ENCODE data around the gene OR5H14.
"Not testable (repeated sequence)": the region's sequence is repeated elsewhere in the genome, so short reads cannot be mapped to it uniquely, and the experiment has no call there.

OR5H14 gene

GRCh38 chr3:98147179-98147578 lies at the start of gene OR5H14:
Gene OR5H14 (plus strand): TSS chr3:98147479. CDS start chr3:98149386, 1,907 bp downstream.
- DNase-seq (ENCODE audit: low spot score), result no peak

DNA sequence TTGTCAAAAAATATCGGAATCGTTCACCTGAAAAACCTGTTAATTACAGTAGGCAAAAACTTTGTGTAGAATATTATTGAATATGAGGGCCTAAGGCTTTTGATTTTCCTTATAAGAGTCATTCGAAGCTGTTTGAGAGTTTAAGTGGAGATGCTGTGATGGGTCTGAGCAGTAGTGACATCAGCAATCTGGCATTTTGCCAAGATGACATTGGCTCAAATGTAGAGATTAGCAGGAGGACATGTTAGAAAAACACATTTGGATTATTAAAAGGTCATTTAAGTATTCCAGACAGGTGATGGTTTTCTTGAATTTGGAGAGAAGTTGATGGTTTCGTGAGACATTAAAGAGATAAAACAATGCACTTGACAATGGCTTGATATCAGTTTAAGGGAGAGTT lies 47.4 kb upstream of the OR5H14 start:
- DNase-seq (ENCODE audit: low spot score), result no peak

DNA sequence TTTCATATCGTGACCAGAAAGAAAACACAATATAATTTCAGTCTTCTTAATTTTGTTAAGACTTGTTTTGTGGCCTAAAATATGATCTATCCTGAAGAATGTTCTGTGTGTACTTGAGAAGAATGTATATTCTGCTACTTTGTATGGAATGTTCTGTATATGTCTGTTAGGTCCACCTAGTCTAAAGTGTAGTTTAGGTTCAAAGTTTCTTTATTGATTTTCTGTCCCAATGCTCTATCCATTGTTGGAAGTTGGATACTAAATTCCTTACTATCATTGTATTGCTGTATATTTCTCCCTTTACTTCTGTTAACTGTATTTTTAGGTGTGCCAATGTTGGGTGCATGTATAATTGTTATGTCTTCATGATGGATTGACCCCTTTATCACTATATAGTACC lies 39.1 kb upstream of the OR5H14 start:
- DNase-seq (ENCODE audit: low spot score), result no peak

- no peak for DNase-seq (ENCODE audit: low spot score)
These were observed 37.3 kb upstream of the OR5H14 start for GRCh38 chr3:98109807-98110549.

DNA sequence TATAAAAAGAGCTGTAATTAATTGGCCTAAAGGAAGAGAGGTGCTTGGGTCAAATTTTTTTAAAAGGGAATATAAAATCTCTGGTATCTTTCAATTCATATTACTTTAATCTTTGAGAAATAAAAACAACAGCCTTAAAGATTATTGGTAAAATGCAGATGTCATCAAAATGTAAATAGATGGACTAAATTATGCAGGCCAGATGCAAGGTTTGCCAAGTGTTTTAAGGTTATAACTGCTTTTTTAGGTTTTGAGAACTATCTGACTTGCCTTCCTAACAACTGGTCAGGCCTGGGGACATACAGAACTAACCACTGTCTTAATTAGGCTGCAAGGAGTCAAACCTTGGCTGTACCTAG lies 36.8 kb upstream of the OR5H14 start:
- no peak for DNase-seq (ENCODE audit: low spot score)

GRCh38 chr3:98114264-98114663 lies 33.0 kb upstream of the OR5H14 start:
- DNase-seq (ENCODE audit: low spot score), result no peak

DNA sequence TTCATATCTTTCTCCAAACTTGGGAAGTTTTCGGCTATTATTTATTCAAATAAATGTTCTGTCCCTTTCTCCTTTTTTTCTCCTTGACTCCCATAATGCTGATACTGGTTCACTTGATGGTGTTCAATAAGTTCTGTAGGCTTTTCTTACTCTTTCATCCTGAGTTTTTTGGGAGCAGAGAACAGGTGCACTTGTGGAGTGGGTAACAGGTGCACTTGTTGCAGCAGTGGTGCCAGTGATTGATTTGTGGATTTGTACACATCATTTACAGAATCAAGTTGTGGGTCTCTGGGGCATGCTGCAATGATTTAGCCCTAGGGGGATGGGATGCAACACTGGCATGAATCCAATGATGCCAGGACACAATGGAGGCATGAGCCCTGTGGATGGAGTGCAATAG lies 31.6 kb upstream of the OR5H14 start:
- DNase-seq (ENCODE audit: low spot score), result no peak

DNA sequence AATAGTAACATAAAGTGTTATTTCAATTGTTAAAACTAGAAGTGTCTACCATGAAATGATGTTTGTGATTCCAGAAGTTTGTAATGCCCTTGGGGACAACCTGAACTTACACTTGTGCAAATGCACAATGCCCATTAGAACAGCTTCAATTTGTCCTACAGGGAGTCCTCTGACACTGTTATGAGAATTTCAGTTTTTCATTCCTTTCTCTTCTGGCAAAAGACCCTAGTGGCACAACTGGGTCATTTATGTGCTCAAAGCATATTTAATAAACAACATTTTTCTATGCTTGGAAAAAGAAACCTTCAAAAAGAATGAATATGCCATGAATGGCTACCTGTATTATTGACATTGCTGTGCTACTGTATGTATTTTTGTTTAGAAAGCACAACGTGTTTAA lies 16.9 kb upstream of the OR5H14 start, which contains the start of gene OR5H1:
Gene OR5H1, plus strand, starts transcription at position 301 of the 400 bp plus-strand sequence. CDS start 1,977 bp downstream, outside the sequence.
- no peak for DNase-seq (ENCODE audit: low spot score)

GRCh38 chr3:98136631-98137030 lies 10.6 kb upstream of the OR5H14 start:
- DNase-seq (ENCODE audit: low spot score), result no peak

GRCh38 chr3:98137826-98138557 lies 9.3 kb upstream of the OR5H14 start:
- DNase-seq (ENCODE audit: low spot score), result not testable (repeated sequence)

GRCh38 chr3:98140531-98140930 lies 6.7 kb upstream of the OR5H14 start:
- DNase-seq (ENCODE audit: low spot score), result no peak

GRCh38 chr3:98148751-98149150 lies 1.5 kb downstream of the OR5H14 start:
- no peak for DNase-seq (ENCODE audit: low spot score)

DNA sequence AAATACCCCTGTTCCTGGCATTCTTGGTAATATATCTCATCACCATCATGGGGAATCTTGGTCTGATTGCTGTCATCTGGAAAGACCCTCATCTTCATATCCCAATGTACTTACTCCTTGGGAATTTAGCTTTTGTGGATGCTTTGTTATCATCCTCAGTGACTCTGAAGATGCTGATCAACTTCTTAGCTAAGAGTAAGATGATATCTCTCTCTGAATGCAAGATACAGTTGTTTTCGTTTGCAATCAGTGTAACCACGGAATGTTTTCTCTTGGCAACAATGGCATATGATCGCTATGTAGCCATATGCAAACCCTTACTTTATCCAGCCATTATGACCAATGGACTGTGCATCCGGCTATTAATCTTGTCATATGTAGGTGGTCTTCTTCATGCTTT lies 2.2 kb downstream of the OR5H14 start:
- not testable (repeated sequence) for DNase-seq (ENCODE audit: low spot score)

DNA sequence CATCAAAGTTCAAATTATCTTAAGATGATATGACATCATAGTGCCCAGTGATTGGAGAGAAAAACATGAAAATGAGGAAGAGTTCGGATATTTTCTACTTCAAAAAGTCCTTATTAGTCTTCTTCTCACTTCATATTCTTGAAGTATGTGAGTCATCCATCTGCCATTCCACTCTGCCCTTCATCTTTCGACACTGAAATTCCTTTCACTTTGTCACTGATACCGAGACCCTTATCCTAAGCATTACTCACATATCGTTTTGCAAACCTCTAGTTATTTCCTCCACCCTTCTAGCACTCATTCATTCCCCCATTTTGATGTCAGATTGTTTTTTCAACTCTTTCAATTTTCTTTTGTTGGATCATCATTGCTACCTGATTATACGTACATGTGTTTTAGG lies 4.0 kb downstream of the OR5H14 start:
- no peak for DNase-seq (ENCODE audit: low spot score)

- no peak for DNase-seq (ENCODE audit: low spot score)
These were observed 19.1 kb downstream of the OR5H14 start, which contains the start of gene OR5H15 for GRCh38 chr3:98166396-98166795. Gene OR5H15 (plus strand): TSS chr3:98166696. CDS start chr3:98168700, 2,004 bp downstream.

DNA sequence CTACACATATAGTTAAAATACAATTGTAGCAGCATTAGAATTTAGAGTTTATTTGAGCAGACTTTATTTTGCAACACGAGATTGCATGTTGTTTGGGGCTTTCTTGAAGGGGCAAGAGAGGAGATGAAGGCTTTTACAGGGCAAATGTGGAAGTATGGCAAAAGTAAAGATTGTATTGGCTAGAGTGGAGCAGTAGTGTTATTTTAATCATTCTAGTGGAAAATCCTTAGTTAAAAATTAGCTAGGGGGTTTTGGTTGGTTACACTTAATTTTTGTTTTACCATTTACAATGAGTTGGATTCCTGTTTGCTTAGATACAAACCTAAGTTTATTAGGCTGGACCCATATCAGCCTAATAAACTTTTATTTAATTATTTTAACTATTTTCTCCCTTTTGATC lies 23.8 kb downstream of the OR5H14 start:
- no peak for DNase-seq (ENCODE audit: low spot score)

GRCh38 chr3:98172621-98173020 lies 25.3 kb downstream of the OR5H14 start:
- no peak for DNase-seq (ENCODE audit: low spot score)

GRCh38 chr3:98180319-98180890 lies 33.1 kb downstream of the OR5H14 start:
- no peak for DNase-seq (ENCODE audit: low spot score)

- no peak for DNase-seq (ENCODE audit: low spot score)
These were observed 34.9 kb downstream of the OR5H14 start for GRCh38 chr3:98182196-98182595.

DNA sequence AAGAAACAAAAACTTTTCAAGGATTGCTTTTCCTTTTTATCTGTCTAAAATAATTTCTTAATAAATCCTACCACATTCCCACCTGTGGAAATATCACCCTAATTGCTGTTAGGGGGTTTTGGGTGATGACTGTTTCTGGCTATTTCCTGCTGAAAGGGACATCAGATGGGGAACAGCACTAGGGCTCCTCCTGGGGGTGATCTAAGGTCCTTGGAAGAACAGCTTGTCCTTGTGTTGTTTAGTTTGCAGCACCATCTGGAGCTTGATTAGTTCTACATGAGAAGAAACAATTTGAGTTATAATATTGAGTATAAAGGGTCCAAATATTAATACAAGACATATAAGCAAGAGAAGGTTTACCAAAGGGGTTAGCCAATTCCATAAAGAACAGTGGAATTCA lies 37.9 kb downstream of the OR5H14 start:
- no peak for DNase-seq (ENCODE audit: low spot score)

DNA sequence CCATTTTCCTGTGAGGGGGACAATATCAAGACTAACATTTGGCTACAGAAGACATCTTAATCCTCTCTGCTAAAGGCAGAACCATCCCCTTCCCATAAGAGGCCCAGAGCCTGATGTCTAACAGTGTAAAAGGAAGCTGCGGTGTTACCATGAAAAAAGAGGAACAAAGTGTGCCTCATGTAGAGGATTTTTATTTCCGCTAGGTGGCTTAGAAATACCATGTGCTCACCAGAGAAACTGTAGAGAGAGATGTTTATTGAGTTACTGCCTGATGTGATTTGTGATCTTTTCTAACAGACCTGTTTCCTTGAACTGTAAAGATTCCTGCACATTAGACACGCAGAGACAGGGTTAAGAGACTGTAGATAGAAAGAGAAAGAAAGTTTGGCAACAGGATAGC lies 41.3 kb downstream of the OR5H14 start:
- no peak for DNase-seq (ENCODE audit: low spot score)

DNA sequence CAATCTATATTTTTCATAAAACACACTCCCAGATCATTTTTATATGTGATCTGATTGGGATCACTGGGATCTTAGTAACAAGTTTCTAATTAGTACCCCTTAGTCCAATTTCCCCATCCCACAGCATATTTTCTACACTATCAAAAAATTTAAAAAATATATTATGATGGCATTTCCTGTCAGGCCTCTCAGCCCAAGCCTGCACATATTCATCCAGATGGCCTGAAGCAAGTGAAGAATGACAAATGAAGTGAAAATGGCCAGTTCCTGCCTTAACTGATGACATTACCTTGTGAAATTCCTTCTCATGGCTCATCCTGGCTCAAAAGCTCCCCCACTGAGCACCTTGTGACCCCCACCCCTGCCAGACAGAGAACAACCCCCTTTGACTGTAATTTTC lies 43.6 kb downstream of the OR5H14 start:
- DNase-seq (ENCODE audit: low spot score), result not testable (repeated sequence)

- DNase-seq (ENCODE audit: low spot score), result not testable (repeated sequence)
These were observed 49.0 kb downstream of the OR5H14 start for GRCh38 chr3:98196293-98196692.
